Measurements from ENCODE around the gene VPS4A. TPM values are rescaled to one million over a fixed set of nuclear protein-coding genes. Genes with fewer than 3 reads are reported as not detected.

Gene VPS4A
- total RNA-seq, 1 donor from 2014 or later: 27.4 TPM

DNA sequence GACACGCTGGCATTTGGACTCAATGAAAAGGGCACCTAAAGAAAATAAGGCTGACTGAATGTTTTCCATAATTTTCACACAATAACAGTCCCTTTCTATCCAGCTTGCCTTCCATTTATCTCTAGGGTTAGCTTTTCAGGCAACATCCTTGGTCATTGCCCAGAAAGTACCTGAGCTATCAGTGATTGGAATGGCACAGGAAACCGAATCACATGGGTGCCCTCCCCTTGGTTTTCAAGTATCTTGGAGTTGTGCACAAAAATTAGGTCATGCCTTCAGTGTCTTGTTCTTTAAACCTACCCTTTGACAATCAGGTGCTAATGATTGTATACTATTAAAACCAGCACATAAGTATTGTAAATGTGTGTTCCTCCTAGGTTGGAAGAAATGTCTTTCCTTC, 3.3 kb upstream of the VPS4A start:
- H3K27ac ChIP-seq (replicated peaks): no peak overlapping the region
- intact Hi-C loops (cut with micrococcal nuclease): no loop called here
- no peaks in the 10 kb centered on the region for H3K27me3 ChIP-seq (ENCODE audit: low read depth)
- peaks cover 22% of the 10 kb centered on the region for H3K4me1 ChIP-seq
- H3K4me3 ChIP-seq: no peak overlapping the region
- no peaks in the 10 kb centered on the region for H3K9me3 ChIP-seq (replicated peaks)
- peaks cover 10% of the 10 kb centered on the region for H3K36me3 ChIP-seq
- no peak for TF ChIP-seq CTCF (IDR thresholded peaks at IDR 0.05; ENCODE audit: borderline replicate concordance)
- DNase-seq: no peak

- Histone ChIP-seq H3K4me1 (peaks cover 35% of the 10 kb centered on the region), H3K36me3 (peaks cover 17% of the 10 kb centered on the region), H3K4me3 (no peak overlapping the region), H3K27me3 (ENCODE audit: low read depth) (no peaks in the 10 kb centered on the region), H3K9me3 (replicated peaks) (no peaks in the 10 kb centered on the region), H3K27ac (replicated peaks) (no peak overlapping the region)
- intact Hi-C loops (cut with micrococcal nuclease): no loop called here
- no peak for TF ChIP-seq CTCF (IDR thresholded peaks at IDR 0.05; ENCODE audit: borderline replicate concordance)
- DNase-seq: no peak
Observed at GRCh38 chr16:69309316-69309715, 1.8 kb upstream of the VPS4A start.

- DNase-seq: no peak
- intact Hi-C loops (cut with micrococcal nuclease): no loop called here
- peak overlapping the region; percentile 92 for H3K27ac ChIP-seq (replicated peaks)
- H3K9me3 ChIP-seq (replicated peaks): no peaks in the 10 kb centered on the region
- no peak for TF ChIP-seq CTCF (IDR thresholded peaks at IDR 0.05; ENCODE audit: borderline replicate concordance)
- H3K4me1 ChIP-seq: peaks cover 49% of the 10 kb centered on the region
- peak overlapping the region; percentile 96 for H3K4me3 ChIP-seq
- H3K27me3 ChIP-seq (ENCODE audit: low read depth): no peaks in the 10 kb centered on the region
- peaks cover 33% of the 10 kb centered on the region for H3K36me3 ChIP-seq
Observed at GRCh38 chr16:69311533-69312387, 610 bp downstream of the VPS4A start.

GRCh38 chr16:69313469-69313868, 2.3 kb downstream of the VPS4A start:
- no peaks in the 10 kb centered on the region for H3K9me3 ChIP-seq (replicated peaks)
- no peak overlapping the region for H3K4me3 ChIP-seq
- H3K27ac ChIP-seq (replicated peaks): no peak overlapping the region
- no peak for DNase-seq
- peaks cover 49% of the 10 kb centered on the region for H3K36me3 ChIP-seq
- H3K4me1 ChIP-seq: peaks cover 49% of the 10 kb centered on the region
- TF ChIP-seq CTCF (IDR thresholded peaks at IDR 0.05; ENCODE audit: borderline replicate concordance): no peak
- no peaks in the 10 kb centered on the region for H3K27me3 ChIP-seq (ENCODE audit: low read depth)
- intact Hi-C loops (cut with micrococcal nuclease): no loop called here

DNA sequence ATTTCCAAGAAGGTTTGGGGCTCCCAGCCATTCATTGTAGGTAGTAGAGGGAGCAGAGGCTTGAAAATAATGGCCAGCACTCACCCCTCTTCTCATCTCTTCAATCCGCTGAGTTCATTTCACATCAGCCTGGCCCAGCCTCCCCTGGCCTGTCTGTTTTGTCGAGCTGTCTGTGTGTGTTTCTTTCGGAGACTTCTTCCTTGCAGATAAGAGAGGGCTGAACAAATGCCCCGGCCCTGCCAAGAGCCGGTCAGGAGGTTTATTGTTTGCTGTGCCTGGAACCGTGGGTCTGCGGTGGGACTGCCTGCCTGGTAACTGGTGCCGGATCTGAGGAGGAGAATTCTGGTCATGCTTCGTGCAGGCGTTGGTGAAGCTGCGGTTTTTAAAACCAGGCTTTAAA, 3.4 kb downstream of the VPS4A start:
- no peak for DNase-seq

More for the DNA sequence above, 3.4 kb downstream of the VPS4A start:
- no peak overlapping the region for H3K27ac ChIP-seq (replicated peaks)
- H3K4me3 ChIP-seq: no peak overlapping the region
- H3K27me3 ChIP-seq (ENCODE audit: low read depth): no peaks in the 10 kb centered on the region
- intact Hi-C loops (cut with micrococcal nuclease): no loop called here
- TF ChIP-seq CTCF (IDR thresholded peaks at IDR 0.05; ENCODE audit: borderline replicate concordance): no peak
- H3K36me3 ChIP-seq: peaks cover 59% of the 10 kb centered on the region
- no peaks in the 10 kb centered on the region for H3K9me3 ChIP-seq (replicated peaks)
- H3K4me1 ChIP-seq: peaks cover 49% of the 10 kb centered on the region

All from left ventricle myocardium inferior (tissue), 1 donor.